K562 (cell line): ENCODE results near the gene SLC30A4. TPM values are rescaled to one million over a fixed set of nuclear protein-coding genes. Genes with fewer than 3 reads are reported as not detected.

Experiments
- ATAC-seq: fragments of 200-7000 bp; cut with Tn5 transposase; 3 replicates; pipeline ENCODE4 v1.9.1; 2020; ENCODE audit warnings: moderate library complexity
- BruUV-seq: library from RNA; stranded (reverse); fragments of 400-500 nt; replicated peaks from 2 replicates; lab custom pipeline; 2021; lab: Mats Ljungman, UMichigan
- CTCF ChIA-PET: fragments of 300-600 bp; formaldehyde crosslinking; extraction: SDS; loops from one replicate; lab custom pipeline; 2021; ENCODE audit warnings: low intra/inter-chr PET ratio; lab: Yijun Ruan, JAX
- POLR2A ChIA-PET: fragments of 300-600, 350-650 bp; sonication (Branson Sonifier 250); formaldehyde crosslinking; extraction: SDS; loops from one replicate; lab custom pipeline; 2021; ENCODE audit warnings: antibody characterized with exemption, inconsistent platforms; lab: Yijun Ruan, JAX
- DNase-seq, 4 experiments: peaks; one replicate each; pipeline versions ENCODE4 v3.0.0 to v3.0.0-alpha.2; 2011 to 2018; ENCODE audit warnings: low spot score in 3 of 4, mixed read lengths in 3 of 4; ENCODE audit errors: extremely low read depth in 1 of 4
- FAIRE-seq: peaks from 2 replicates; lab custom pipeline; 2011; peaks lifted over from hg19 to GRCh38; lab: Jason Lieb, UNC
- H2AFZ ChIP-seq: 2 replicates; pipeline ENCODE4 v1.6.0; 2011; ENCODE audit warnings: low read depth, low read length, control low read depth, inconsistent platforms
- H3K27ac ChIP-seq: fragments of 200-600 bp; 3 replicates; pipeline ENCODE4 v1.8.0; 2011; ENCODE audit warnings: low read depth, mild to moderate bottlenecking, control low read depth, inconsistent platforms, low read length, moderate library complexity, mixed read lengths; ENCODE audit errors: extremely low read depth
- H3K27me3 ChIP-seq, 2 experiments: fragments of 300-600 bp in 1 of 2; 2 replicates in 1 of 2; 3 replicates in 1 of 2; pipeline versions ENCODE4 v1.6.0 to v1.8.0; 2011; ENCODE audit warnings: inconsistent platforms in 2 of 2, low read length in 2 of 2, mild to moderate bottlenecking in 1 of 2, mixed read lengths in 1 of 2, moderate library complexity in 1 of 2; ENCODE audit not compliant: control insufficient read depth in 2 of 2, insufficient read depth in 2 of 2
- H3K36me3 ChIP-seq: fragments of 300-600 bp; 3 replicates; pipeline ENCODE4 v1.8.0; 2011; ENCODE audit warnings: mild to moderate bottlenecking, low read length, inconsistent platforms; ENCODE audit not compliant: control insufficient read depth, insufficient read depth
- H3K4me1 ChIP-seq, 2 experiments: fragments of 200-600 bp in 1 of 2; replicated peaks in 1 of 2; 2 replicates in 1 of 2; 3 replicates in 1 of 2; pipeline versions ENCODE4 v1.5.1 to v1.8.0; 2011; ENCODE audit warnings: inconsistent platforms in 2 of 2, low read length in 2 of 2, mild to moderate bottlenecking in 1 of 2, mixed read lengths in 1 of 2, moderate library complexity in 1 of 2; ENCODE audit not compliant: control insufficient read depth in 2 of 2, insufficient read depth in 2 of 2
- H3K4me2 ChIP-seq: 2 replicates; pipeline ENCODE4 v1.6.1; 2011; ENCODE audit warnings: low read length, control low read depth, inconsistent platforms, mixed read lengths; ENCODE audit not compliant: insufficient read depth
- H3K4me3 ChIP-seq: fragments of 200-600 bp; sonication (generic), shearing (Covaris generic); 2 replicates; pipeline ENCODE4 v1.5.1; 2016; ENCODE audit warnings: control low read depth, inconsistent platforms
- H3K79me2 ChIP-seq: fragments of 200-600 bp; 3 replicates; pipeline ENCODE4 v1.8.0; 2011; ENCODE audit warnings: low read length, inconsistent platforms; ENCODE audit not compliant: control insufficient read depth, insufficient read depth
- H3K9ac ChIP-seq, 2 experiments: 2 replicates each; pipeline versions ENCODE4 v1.6.0 to v1.6.1; 2011; ENCODE audit warnings: low read depth in 2 of 2, low read length in 2 of 2, control low read depth in 1 of 2, inconsistent platforms in 1 of 2, mild to moderate bottlenecking in 1 of 2, mixed read lengths in 1 of 2; ENCODE audit not compliant: insufficient read depth in 1 of 2
- H3K9me1 ChIP-seq: one replicate; pipeline ENCODE4 v1.6.0; 2011; ENCODE audit warnings: inconsistent platforms, mild to moderate bottlenecking, low read length, moderate library complexity; ENCODE audit not compliant: control insufficient read depth, insufficient read depth
- H3K9me3 ChIP-seq: replicated peaks from 2 replicates; pipeline ENCODE4 v1.5.1; 2011; ENCODE audit warnings: low read depth, low read length, inconsistent platforms; ENCODE audit not compliant: control insufficient read depth, insufficient read depth
- H4K20me1 ChIP-seq: replicated peaks from 2 replicates; pipeline ENCODE4 v1.6.1; 2011; ENCODE audit warnings: low read length, inconsistent platforms, mixed read lengths; ENCODE audit not compliant: control insufficient read depth, insufficient read depth
- GATA2 ChIP-seq: sonication (generic); formaldehyde crosslinking; IDR thresholded peaks from 2 replicates; pipeline ENCODE4 v1.4.0; 2020; ENCODE audit warnings: mild to moderate bottlenecking, missing genetic modification reagents
- HNRNPH1 ChIP-seq: fragments of 200-400 bp; formaldehyde crosslinking; optimal IDR thresholded peaks from 2 replicates; pipeline ENCODE3; 2017; ENCODE audit warnings: low read depth, mild to moderate bottlenecking, low read length, moderate library complexity
- MYBL2 ChIP-seq, 2 experiments: fragments of 450-650 bp in 1 of 2; sonication (generic) in 1 of 2; formaldehyde crosslinking in 1 of 2; IDR thresholded peaks; 2 replicates each; pipeline versions ENCODE4 v1.6.1 to v1.8.1; 2017 to 2022; ENCODE audit warnings: borderline replicate concordance in 1 of 2, inconsistent platforms in 1 of 2, low read depth in 1 of 2, mild to moderate bottlenecking in 1 of 2, missing genetic modification reagents in 1 of 2, moderate library complexity in 1 of 2
- TSHZ1 ChIP-seq: fragments of 250-450 bp; sonication (Bioruptor Pico); IDR thresholded peaks from 2 replicates; pipeline ENCODE4 v1.4.0; 2020; ENCODE audit warnings: mild to moderate bottlenecking, moderate library complexity
- ZNF239 ChIP-seq: fragments of 250-450 bp; sonication (Bioruptor Pico); IDR thresholded peaks from 2 replicates; pipeline ENCODE4 v1.4.0; 2020; ENCODE audit warnings: mild to moderate bottlenecking
- ZNF668 ChIP-seq: fragments of 250-450 bp; sonication (Bioruptor Pico); IDR thresholded peaks from 2 replicates; pipeline ENCODE4 v1.8.0; 2022; ENCODE audit warnings: mild to moderate bottlenecking, inconsistent platforms
- WGBS: fragments of 100-300 bp; shearing (Covaris generic); methylation state at CpG from one replicate; pipeline ENCODE4 v1.1.6; 2016; ENCODE audit warnings: low coverage, mixed read lengths; ENCODE audit not compliant: insufficient coverage; ENCODE audit errors: missing lambda C conversion rate; 5-methylcytosine and 5-hydroxymethylcytosine counted together
- in situ Hi-C: fragments of 300-500 bp; cut with MboI; formaldehyde crosslinking; loops from 4 replicates; pipeline ENCODE4 v1.15.0; 2018; ENCODE audit warnings: inconsistent platforms, mixed read lengths
- intact Hi-C: fragments of 100-400 bp; cut with micrococcal nuclease; formaldehyde crosslinking; loops from 2 replicates; pipeline ENCODE4 v1.14.2; 2022
- polyA plus RNA-seq, 8 experiments: library from polyadenylated mRNA; depleted of rRNA in 4 of 8; stranded (reverse) in 5 of 8; unstranded in 3 of 8; fragments of >200 nt; fragmentation: Nextera tagmentation in 2 of 8; fragmentation: Illumina TruSeq in 1 of 8; extraction: Ambion mirVana in 2 of 8; extraction: Trizol in 1 of 8; gene quantifications; 2 replicates each; pipeline versions ENCODE4 v1.2.1 to v1.2.3, GENCODE V29; 2011 to 2014; ENCODE audit warnings: inconsistent platforms in 1 of 8, missing spikeins in 1 of 8
- total RNA-seq, 7 experiments: library from RNA; depleted of rRNA in 6 of 7; stranded (reverse); fragments of >200 nt in 6 of 7; fragmentation: Illumina TruSeq in 2 of 7; extraction: Trizol in 2 of 7; gene quantifications; 2 replicates each; pipeline versions ENCODE4 v1.2.1 to v1.2.3, GENCODE V29; 2011 to 2021; ENCODE audit warnings: low replicate concordance in 1 of 7
- TF ChIP-seq, protein P1 (sequence below): sonication (generic); formaldehyde crosslinking; IDR thresholded peaks from 2 replicates; pipeline ENCODE4 v1.9.0; 2022; ENCODE audit warnings: mild to moderate bottlenecking, missing genetic modification reagents
- TF ChIP-seq, protein P2 (sequence below): sonication (generic); formaldehyde crosslinking; IDR thresholded peaks from 2 replicates; pipeline ENCODE4 v1.8.0; 2022; ENCODE audit warnings: mild to moderate bottlenecking, missing genetic modification reagents

The SLC30A4 gene
- total and polyA plus RNA-seq, 9 of the 15 experiments (the other 6 are each of a cell fraction or from before 2014, with no cell fraction given): 0.21 to 0.73 (median 0.36) TPM

DNA sequence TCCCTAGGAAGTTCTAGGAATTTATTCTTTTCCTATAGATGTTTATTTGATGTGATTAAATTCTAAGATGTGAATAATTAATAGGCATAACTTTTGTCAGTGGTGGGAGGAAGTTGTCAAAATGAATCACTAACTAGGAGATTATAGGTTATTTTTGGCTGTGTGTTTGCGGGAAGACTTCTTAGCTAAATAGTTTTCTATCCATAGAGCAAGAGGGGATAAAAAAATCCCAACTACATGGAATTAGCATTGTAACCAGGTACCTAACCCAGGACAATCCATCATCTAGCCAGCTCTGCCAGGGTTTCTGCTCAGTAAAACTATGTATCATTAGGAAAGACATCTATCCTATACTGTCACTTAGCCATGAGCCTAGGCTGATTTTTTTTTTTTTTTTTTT lies 23.9 kb downstream of the SLC30A4 start (continued):
- TF ChIP-seq TSHZ1 (CRISPR knock-in tag): no peak
- TF ChIP-seq, all 486 proteins: peak for 0

DNA sequence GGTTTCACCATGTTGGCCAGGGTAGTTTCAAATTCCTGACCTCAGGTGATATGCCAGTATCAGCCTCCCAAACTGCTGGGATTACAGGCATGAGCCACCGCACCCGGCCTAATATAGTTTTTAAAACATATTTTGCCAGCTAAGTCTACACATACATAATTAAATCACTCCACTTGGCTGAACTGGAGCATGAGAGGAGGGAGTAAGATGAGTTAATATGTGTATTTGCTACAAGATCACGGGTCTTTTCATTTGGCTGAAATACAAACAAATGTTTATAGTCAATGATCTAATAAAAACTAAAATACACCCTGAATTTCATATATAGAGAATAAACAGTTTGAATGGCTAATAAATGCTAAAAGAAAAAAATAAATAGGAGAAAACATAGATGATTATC lies 25.3 kb downstream of the SLC30A4 start:
- Histone ChIP-seq H3K27ac (no peak overlapping the region), H3K4me1 (no peaks in the 10 kb centered on the region), H2AFZ (no peak overlapping the region), H3K36me3 (no peaks in the 10 kb centered on the region), H4K20me1 (no peaks in the 10 kb centered on the region), H3K4me2 (no peak overlapping the region), H3K79me2 (no peaks in the 10 kb centered on the region), H3K9me1 (no peaks in the 10 kb centered on the region), H3K4me3 (no peak overlapping the region), H3K27me3 (peaks cover 0 to under 1% of the 10 kb centered on the region in 2 experiments; a peak in 3 of 5 replicates), H3K9ac (no peak overlapping the region), H3K9me3 (no peaks in the 10 kb centered on the region)
- FAIRE-seq (no peak), DNase-seq (no peak), ATAC-seq (no peak)
- in situ Hi-C loops: no loop called here
- ChIA-PET POLR2A (interaction anchor here (1.3 kb wide), 1 partner anchor 9 kb away, joined by 5 read pairs; no protein-coding TSS in a partner anchor), CTCF (no interaction called here)
- 0% methylated on average over 3 of the region's 3 CpGs for WGBS
- TF ChIP-seq GATA2 (CRISPR knock-in tag) (no peak), MYBL2 (IDR thresholded peaks at IDR 0.05; ENCODE audit: low read depth) (no peak), MYBL2 (CRISPR knock-in tag; IDR thresholded peaks at IDR 0.05; ENCODE audit: borderline replicate concordance) (no peak), HNRNPH1 (no peak), ZNF239 (CRISPR knock-in tag) (no peak), ZNF668 (no peak)
- TF ChIP-seq, protein P1, sequence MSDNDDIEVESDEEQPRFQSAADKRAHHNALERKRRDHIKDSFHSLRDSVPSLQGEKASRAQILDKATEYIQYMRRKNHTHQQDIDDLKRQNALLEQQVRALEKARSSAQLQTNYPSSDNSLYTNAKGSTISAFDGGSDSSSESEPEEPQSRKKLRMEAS (CRISPR knock-in tag): no peak
- TF ChIP-seq, protein P2, sequence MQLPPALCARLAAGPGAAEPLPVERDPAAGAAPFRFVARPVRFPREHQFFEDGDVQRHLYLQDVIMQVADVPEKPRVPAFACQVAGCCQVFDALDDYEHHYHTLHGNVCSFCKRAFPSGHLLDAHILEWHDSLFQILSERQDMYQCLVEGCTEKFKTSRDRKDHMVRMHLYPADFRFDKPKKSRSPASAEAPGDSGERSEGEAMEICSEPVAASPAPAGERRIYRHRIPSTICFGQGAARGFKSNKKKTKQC (CRISPR knock-in tag): no peak
- intact Hi-C loops: no loop called here
- BruUV-seq: no TSS peak
